HepG2 (cell line): Measurements from ENCODE around the gene ADAMTSL3. TPM values are rescaled to one million over a fixed set of nuclear protein-coding genes. Genes with fewer than 3 reads are reported as not detected.

Experiments used
- ATAC-seq: fragments of 200-7000 bp; cut with Tn5 transposase; 3 replicates; pipeline ENCODE4 v1.9.1; 2020; ENCODE audit warnings: mild to moderate bottlenecking, moderate library complexity
- BruUV-seq: library from RNA; stranded (reverse); fragments of 400-500 nt; replicated peaks from 2 replicates; lab custom pipeline; 2021; lab: Mats Ljungman, UMichigan
- CTCF ChIA-PET: fragments of 300-600 bp; formaldehyde crosslinking; extraction: SDS; loops from one replicate; lab custom pipeline; 2021; ENCODE audit warnings: low total read pairs, inconsistent platforms, low intra/inter-chr PET ratio; lab: Yijun Ruan, JAX
- POLR2A ChIA-PET: fragments of 350-600 bp; sonication (Branson Sonifier 250); formaldehyde crosslinking; loops from one replicate; lab custom pipeline; 2020; ENCODE audit warnings: antibody characterized with exemption, inconsistent platforms; lab: Yijun Ruan, JAX
- DNase-seq: peaks from one replicate; pipeline ENCODE4 v3.0.0-alpha.2; 2015; ENCODE audit warnings: low spot score
- FAIRE-seq: peaks from 3 replicates; lab custom pipeline; 2011; peaks lifted over from hg19 to GRCh38; lab: Jason Lieb, UNC
- H2AFZ ChIP-seq: one replicate; pipeline ENCODE4 v1.6.1; 2011; ENCODE audit warnings: low read length, inconsistent platforms
- H3K27ac ChIP-seq: fragments of 300-600 bp; 3 replicates; pipeline ENCODE4 v1.8.0; 2011; ENCODE audit warnings: mixed run types, mild to moderate bottlenecking, mixed read lengths, low read length, inconsistent platforms; ENCODE audit not compliant: insufficient read depth; ENCODE audit errors: extremely low read length
- H3K27me3 ChIP-seq, 2 experiments: fragments of 200-600 bp in 1 of 2; 2 replicates in 1 of 2; 3 replicates in 1 of 2; pipeline versions ENCODE4 v1.6.0 to v1.8.0; 2011; ENCODE audit warnings: low read length in 2 of 2, mild to moderate bottlenecking in 2 of 2, moderate library complexity in 2 of 2, inconsistent platforms in 1 of 2; ENCODE audit not compliant: insufficient read depth in 2 of 2, control insufficient read depth in 1 of 2
- H3K36me3 ChIP-seq, 2 experiments: fragments of 200-600 bp in 1 of 2; replicated peaks in 1 of 2; 2 replicates in 1 of 2; 3 replicates in 1 of 2; pipeline versions ENCODE4 v1.5.1 to v1.8.0; 2011; ENCODE audit warnings: low read length in 2 of 2, inconsistent platforms in 1 of 2; ENCODE audit not compliant: insufficient read depth in 2 of 2, control insufficient read depth in 1 of 2
- H3K4me1 ChIP-seq: 2 replicates; pipeline ENCODE4 v1.5.1; 2012; ENCODE audit warnings: low read length, inconsistent platforms; ENCODE audit not compliant: insufficient read depth
- H3K4me2 ChIP-seq: 2 replicates; pipeline ENCODE4 v1.6.0; 2011; ENCODE audit warnings: low read depth, low read length, inconsistent platforms
- H3K4me3 ChIP-seq, 3 experiments: fragments of 200-600 bp in 1 of 3; sonication (generic), shearing (Covaris generic) in 1 of 3; replicated peaks in 1 of 3; 2 replicates each; pipeline ENCODE4 v1.5.1; 2011 to 2016; ENCODE audit warnings: low read length in 3 of 3, inconsistent platforms in 2 of 3, low read depth in 2 of 3, mild to moderate bottlenecking in 2 of 3, control low read depth in 1 of 3, mixed read lengths in 1 of 3; ENCODE audit not compliant: insufficient read depth in 1 of 3
- H3K79me2 ChIP-seq: one replicate; pipeline ENCODE4 v1.6.1; 2011; ENCODE audit warnings: low read length, inconsistent platforms; ENCODE audit not compliant: insufficient read depth
- H3K9ac ChIP-seq: 2 replicates; pipeline ENCODE4 v1.6.0; 2011; ENCODE audit warnings: mild to moderate bottlenecking, low read depth, low read length, inconsistent platforms; ENCODE audit not compliant: insufficient read depth
- H3K9me3 ChIP-seq: 2 replicates; pipeline ENCODE4 v1.5.1; 2012; ENCODE audit warnings: mild to moderate bottlenecking, low read length
- H4K20me1 ChIP-seq: 2 replicates; pipeline ENCODE4 v1.6.0; 2011; ENCODE audit warnings: inconsistent platforms, mild to moderate bottlenecking, low read length, moderate library complexity; ENCODE audit not compliant: insufficient read depth
- ETS1 ChIP-seq: sonication (generic); formaldehyde crosslinking; IDR thresholded peaks from 2 replicates; pipeline ENCODE4 v1.4.0; 2020; ENCODE audit warnings: missing genetic modification reagents
- FLYWCH1 ChIP-seq: sonication (generic); formaldehyde crosslinking; IDR thresholded peaks from 2 replicates; pipeline ENCODE4 v1.8.1; 2023; ENCODE audit warnings: mild to moderate bottlenecking, missing genetic modification reagents
- MXD3 ChIP-seq: IDR thresholded peaks from 2 replicates; pipeline ENCODE4 v1.6.1; 2016; ENCODE audit warnings: mild to moderate bottlenecking, missing biosample characterization, missing genetic modification reagents
- SRY ChIP-seq: sonication (generic); formaldehyde crosslinking; IDR thresholded peaks from 2 replicates; pipeline ENCODE4 v1.8.0; 2022; ENCODE audit warnings: mild to moderate bottlenecking, missing genetic modification reagents
- TGIF2 ChIP-seq: IDR thresholded peaks from 2 replicates; pipeline ENCODE4 v1.6.1; 2016; ENCODE audit warnings: control low read depth, missing compliant biosample characterization
- ZNF207 ChIP-seq: fragments of 450-650 bp; IDR thresholded peaks from 2 replicates; pipeline ENCODE4 v1.6.1; 2016; ENCODE audit warnings: antibody characterized with exemption, borderline replicate concordance
- ZNF362 ChIP-seq: sonication (generic); formaldehyde crosslinking; IDR thresholded peaks from 2 replicates; pipeline ENCODE4 v1.4.0; 2020; ENCODE audit warnings: missing genetic modification reagents, mild to moderate bottlenecking, borderline replicate concordance
- ZNF513 ChIP-seq: sonication (generic); formaldehyde crosslinking; conservative IDR thresholded peaks from 2 replicates; pipeline ENCODE4 v1.5.0; 2020; ENCODE audit warnings: missing genetic modification reagents
- WGBS: methylation state at CpG from one replicate; pipeline ENCODE4 v1.1.6; 2017; ENCODE audit warnings: low lambda C conversion rate; 5-methylcytosine and 5-hydroxymethylcytosine counted together
- in situ Hi-C: cut with HindIII; loops from 2 replicates; pipeline ENCODE4 v1.10.0; 2017; ENCODE audit warnings: low pct_unique_long_range_greater_than_20kb; ENCODE audit not compliant: extremely low pct_ligation_motif_present
- intact Hi-C: fragments of 100-400 bp; cut with micrococcal nuclease; formaldehyde crosslinking; loops from one replicate; pipeline ENCODE4 v1.10.0; 2022; ENCODE audit not compliant: unreplicated experiment
- polyA plus RNA-seq, 8 experiments: library from polyadenylated mRNA; depleted of rRNA in 3 of 8; stranded (reverse) in 7 of 8; unstranded in 1 of 8; fragments of >200 nt; fragmentation: Illumina TruSeq in 4 of 8; extraction: Trizol in 4 of 8; gene quantifications; 2 replicates each; pipeline versions ENCODE4 v1.2.1 to v1.2.3, GENCODE V29; 2011 to 2016; ENCODE audit warnings: low read depth in 4 of 8, missing spikeins in 1 of 8, mixed read lengths in 1 of 8; ENCODE audit not compliant: insufficient read depth in 1 of 8
- total RNA-seq, 5 experiments: library from RNA; depleted of rRNA; stranded (reverse); fragments of >200 nt; fragmentation: Illumina TruSeq; extraction: Trizol; gene quantifications; 2 replicates each; pipeline ENCODE4 v1.2.3, GENCODE V29; 2016; ENCODE audit warnings: low read depth in 1 of 5
- TF ChIP-seq, protein P1 (sequence below): sonication (generic); formaldehyde crosslinking; IDR thresholded peaks from 2 replicates; pipeline ENCODE4 v1.4.0; 2020; ENCODE audit warnings: missing genetic modification reagents
- TF ChIP-seq, protein P2 (sequence below): sonication (generic); formaldehyde crosslinking; IDR thresholded peaks from 2 replicates; pipeline ENCODE4 v1.5.0; 2020; ENCODE audit warnings: mild to moderate bottlenecking, missing genetic modification reagents, borderline replicate concordance

ADAMTSL3 gene
- total and polyA plus RNA-seq, 2 of the 13 experiments (the other 11 are each of a cell fraction or from before 2014, with no cell fraction given), result 0.04 to 0.09 TPM

- 0% methylated on average over 1 of the region's 1 CpG for WGBS
- Histone ChIP-seq H4K20me1 (no peaks in the 10 kb centered on the region), H3K27ac (no peak overlapping the region), H3K4me2 (no peak overlapping the region), H2AFZ (no peak overlapping the region), H3K36me3 (no peaks in the 10 kb centered on the region), H3K79me2 (no peaks in the 10 kb centered on the region), H3K4me3 (no peak overlapping the region), H3K27me3 (no peaks in the 10 kb centered on the region), H3K9ac (no peak overlapping the region), H3K4me1 (no peaks in the 10 kb centered on the region), H3K9me3 (no peaks in the 10 kb centered on the region)
- CTCF ChIA-PET, result no interaction called here
- DNase-seq (no peak), ATAC-seq (no peak), FAIRE-seq (no peak)
- in situ Hi-C loops (no loop called here), intact Hi-C loops (loop anchor here (5.0 kb wide), 1 partner anchor 240 kb away; no protein-coding TSS in a partner anchor)
- TF ChIP-seq ZNF513 (no peak), SRY (no peak), TGIF2 (CRISPR knock-in tag) (no peak), MXD3 (CRISPR knock-in tag) (no peak), ZNF362 (CRISPR knock-in tag) (no peak), ZNF207 (no peak), FLYWCH1 (CRISPR knock-in tag) (no peak), ETS1 (CRISPR knock-in tag) (no peak)
- TF ChIP-seq, protein P1, sequence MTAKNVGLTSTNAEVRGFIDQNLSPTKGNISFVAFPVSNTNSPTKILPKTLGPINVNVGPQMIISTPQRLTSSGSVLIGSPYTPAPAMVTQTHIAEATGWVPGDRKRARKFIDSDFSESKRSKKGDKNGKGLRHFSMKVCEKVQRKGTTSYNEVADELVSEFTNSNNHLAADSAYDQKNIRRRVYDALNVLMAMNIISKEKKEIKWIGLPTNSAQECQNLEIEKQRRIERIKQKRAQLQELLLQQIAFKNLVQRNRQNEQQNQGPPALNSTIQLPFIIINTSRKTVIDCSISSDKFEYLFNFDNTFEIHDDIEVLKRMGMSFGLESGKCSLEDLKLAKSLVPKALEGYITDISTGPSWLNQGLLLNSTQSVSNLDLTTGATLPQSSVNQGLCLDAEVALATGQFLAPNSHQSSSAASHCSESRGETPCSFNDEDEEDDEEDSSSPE (CRISPR knock-in tag), result no peak
- TF ChIP-seq, protein P2, sequence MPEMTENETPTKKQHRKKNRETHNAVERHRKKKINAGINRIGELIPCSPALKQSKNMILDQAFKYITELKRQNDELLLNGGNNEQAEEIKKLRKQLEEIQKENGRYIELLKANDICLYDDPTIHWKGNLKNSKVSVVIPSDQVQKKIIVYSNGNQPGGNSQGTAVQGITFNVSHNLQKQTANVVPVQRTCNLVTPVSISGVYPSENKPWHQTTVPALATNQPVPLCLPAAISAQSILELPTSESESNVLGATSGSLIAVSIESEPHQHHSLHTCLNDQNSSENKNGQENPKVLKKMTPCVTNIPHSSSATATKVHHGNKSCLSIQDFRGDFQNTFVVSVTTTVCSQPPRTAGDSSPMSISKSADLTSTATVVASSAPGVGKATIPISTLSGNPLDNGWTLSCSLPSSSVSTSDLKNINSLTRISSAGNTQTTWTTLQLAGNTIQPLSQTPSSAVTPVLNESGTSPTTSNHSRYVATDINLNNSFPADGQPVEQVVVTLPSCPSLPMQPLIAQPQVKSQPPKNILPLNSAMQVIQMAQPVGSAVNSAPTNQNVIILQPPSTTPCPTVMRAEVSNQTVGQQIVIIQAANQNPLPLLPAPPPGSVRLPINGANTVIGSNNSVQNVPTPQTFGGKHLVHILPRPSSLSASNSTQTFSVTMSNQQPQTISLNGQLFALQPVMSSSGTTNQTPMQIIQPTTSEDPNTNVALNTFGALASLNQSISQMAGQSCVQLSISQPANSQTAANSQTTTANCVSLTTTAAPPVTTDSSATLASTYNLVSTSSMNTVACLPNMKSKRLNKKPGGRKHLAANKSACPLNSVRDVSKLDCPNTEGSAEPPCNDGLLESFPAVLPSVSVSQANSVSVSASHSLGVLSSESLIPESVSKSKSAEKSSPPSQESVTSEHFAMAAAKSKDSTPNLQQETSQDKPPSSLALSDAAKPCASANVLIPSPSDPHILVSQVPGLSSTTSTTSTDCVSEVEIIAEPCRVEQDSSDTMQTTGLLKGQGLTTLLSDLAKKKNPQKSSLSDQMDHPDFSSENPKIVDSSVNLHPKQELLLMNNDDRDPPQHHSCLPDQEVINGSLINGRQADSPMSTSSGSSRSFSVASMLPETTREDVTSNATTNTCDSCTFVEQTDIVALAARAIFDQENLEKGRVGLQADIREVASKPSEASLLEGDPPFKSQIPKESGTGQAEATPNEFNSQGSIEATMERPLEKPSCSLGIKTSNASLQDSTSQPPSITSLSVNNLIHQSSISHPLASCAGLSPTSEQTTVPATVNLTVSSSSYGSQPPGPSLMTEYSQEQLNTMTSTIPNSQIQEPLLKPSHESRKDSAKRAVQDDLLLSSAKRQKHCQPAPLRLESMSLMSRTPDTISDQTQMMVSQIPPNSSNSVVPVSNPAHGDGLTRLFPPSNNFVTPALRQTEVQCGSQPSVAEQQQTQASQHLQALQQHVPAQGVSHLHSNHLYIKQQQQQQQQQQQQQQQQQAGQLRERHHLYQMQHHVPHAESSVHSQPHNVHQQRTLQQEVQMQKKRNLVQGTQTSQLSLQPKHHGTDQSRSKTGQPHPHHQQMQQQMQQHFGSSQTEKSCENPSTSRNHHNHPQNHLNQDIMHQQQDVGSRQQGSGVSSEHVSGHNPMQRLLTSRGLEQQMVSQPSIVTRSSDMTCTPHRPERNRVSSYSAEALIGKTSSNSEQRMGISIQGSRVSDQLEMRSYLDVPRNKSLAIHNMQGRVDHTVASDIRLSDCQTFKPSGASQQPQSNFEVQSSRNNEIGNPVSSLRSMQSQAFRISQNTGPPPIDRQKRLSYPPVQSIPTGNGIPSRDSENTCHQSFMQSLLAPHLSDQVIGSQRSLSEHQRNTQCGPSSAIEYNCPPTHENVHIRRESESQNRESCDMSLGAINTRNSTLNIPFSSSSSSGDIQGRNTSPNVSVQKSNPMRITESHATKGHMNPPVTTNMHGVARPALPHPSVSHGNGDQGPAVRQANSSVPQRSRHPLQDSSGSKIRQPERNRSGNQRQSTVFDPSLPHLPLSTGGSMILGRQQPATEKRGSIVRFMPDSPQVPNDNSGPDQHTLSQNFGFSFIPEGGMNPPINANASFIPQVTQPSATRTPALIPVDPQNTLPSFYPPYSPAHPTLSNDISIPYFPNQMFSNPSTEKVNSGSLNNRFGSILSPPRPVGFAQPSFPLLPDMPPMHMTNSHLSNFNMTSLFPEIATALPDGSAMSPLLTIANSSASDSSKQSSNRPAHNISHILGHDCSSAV (CRISPR knock-in tag), result no peak
- BruUV-seq, result no TSS peak
- POLR2A ChIA-PET, result no interaction called here
Observed at GRCh38 chr15:83732196-83732595, 78.3 kb downstream of the ADAMTSL3 start.
